VCaP (cell line): ENCODE results near the gene CNTFR.

ENCODE experiments used
- H3K27ac ChIP-seq: fragments of 450-650 bp; 2 replicates; pipeline ENCODE4 v1.5.1; 2017
- CTCF ChIP-seq: fragments of 450-650 bp; conservative IDR thresholded peaks from 2 replicates; pipeline ENCODE4 v1.5.1; 2017; ENCODE audit warnings: mild to moderate bottlenecking, moderate library complexity

CNTFR gene

GRCh38 chr9:34625186-34625486, 35.6 kb upstream of the CNTFR start:
- no peak overlapping the region for H3K27ac ChIP-seq
- TF ChIP-seq CTCF, result no peak

GRCh38 chr9:34624475-34625185, 35.1 kb upstream of the CNTFR start:
- H3K27ac ChIP-seq, result no peak overlapping the region
- no peak for TF ChIP-seq CTCF

GRCh38 chr9:34623374-34624235, 34.1 kb upstream of the CNTFR start:
- no peak for TF ChIP-seq CTCF
- H3K27ac ChIP-seq, result no peak overlapping the region

- no peak for TF ChIP-seq CTCF
- H3K27ac ChIP-seq, result peak within 1 kb of the TSS; percentile 76; the same call in 1 of the 2 replicates
These were observed 30.8 kb upstream of the CNTFR start, which contains the start of gene DCTN3 for GRCh38 chr9:34620061-34620994. Gene DCTN3 (minus strand): TSS chr9:34620495. CDS start chr9:34620464, 31 bp downstream.

GRCh38 chr9:34615132-34615531, 25.6 kb upstream of the CNTFR start:
- H3K27ac ChIP-seq, result no peak overlapping the region
- no peak for TF ChIP-seq CTCF

GRCh38 chr9:34612788-34613390, 23.4 kb upstream of the CNTFR start:
- peak; percentile 94 for TF ChIP-seq CTCF
- peak overlapping the region; percentile 93 for H3K27ac ChIP-seq
